Amygdala (tissue), 56 donors: ENCODE results near the gene FFAR4.
"Not testable (repeated sequence)": the region's sequence is repeated elsewhere in the genome, so short reads cannot be mapped to it uniquely, and the experiment has no call there.

Experiments used
- DNase-seq, 56 donors: peaks; one replicate each; lab custom pipeline; 2025; lab: John Stamatoyannopoulos, UW

The FFAR4 gene

DNA sequence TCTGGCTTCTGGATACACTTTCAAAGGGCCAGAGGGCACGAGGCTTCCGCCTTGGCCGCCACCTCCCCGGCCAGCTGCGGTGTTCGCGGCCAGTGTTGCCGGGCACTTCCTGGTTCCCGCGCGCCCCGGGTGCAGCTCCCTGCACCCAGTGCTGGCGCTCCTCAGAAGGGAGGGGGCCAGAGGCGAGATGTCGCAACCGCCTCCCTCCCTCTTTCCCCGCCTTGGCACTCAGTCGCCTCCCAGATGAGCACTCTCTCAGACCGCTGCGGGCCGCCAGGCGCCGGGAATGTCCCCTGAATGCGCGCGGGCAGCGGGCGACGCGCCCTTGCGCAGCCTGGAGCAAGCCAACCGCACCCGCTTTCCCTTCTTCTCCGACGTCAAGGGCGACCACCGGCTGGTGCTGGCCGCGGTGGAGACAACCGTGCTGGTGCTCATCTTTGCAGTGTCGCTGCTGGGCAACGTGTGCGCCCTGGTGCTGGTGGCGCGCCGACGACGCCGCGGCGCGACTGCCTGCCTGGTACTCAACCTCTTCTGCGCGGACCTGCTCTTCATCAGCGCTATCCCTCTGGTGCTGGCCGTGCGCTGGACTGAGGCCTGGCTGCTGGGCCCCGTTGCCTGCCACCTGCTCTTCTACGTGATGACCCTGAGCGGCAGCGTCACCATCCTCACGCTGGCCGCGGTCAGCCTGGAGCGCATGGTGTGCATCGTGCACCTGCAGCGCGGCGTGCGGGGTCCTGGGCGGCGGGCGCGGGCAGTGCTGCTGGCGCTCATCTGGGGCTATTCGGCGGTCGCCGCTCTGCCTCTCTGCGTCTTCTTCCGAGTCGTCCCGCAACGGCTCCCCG lies at the start of gene FFAR4:
FFAR4 (plus strand) TSS at position 231 of the 842 bp plus-strand sequence; CDS start at position 287, 56 bp downstream.
- DNase-seq: peak in 18 of 56 donors; percentile 6 to 61 (median 20)

DNA sequence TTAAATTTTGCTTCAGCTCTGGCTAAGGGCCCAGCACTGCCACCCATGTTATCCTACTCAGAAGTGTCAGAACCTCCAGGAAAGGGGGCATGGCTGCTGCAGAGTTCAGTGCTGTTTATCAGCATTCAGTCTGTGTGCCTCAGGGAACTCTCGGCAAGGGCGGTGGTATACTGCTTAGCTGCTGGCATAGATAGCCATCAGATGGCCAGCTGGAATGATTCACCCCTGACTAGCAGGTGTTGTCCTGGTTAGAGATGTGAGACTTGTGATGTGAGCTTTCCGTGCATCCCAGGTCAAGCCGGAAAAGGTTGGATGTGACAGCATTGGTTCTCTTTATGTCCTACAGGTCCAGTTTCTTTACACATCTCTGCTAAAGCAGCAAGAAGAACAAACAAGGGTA lies 47.9 kb upstream of the FFAR4 start:
- DNase-seq: no peak

DNA sequence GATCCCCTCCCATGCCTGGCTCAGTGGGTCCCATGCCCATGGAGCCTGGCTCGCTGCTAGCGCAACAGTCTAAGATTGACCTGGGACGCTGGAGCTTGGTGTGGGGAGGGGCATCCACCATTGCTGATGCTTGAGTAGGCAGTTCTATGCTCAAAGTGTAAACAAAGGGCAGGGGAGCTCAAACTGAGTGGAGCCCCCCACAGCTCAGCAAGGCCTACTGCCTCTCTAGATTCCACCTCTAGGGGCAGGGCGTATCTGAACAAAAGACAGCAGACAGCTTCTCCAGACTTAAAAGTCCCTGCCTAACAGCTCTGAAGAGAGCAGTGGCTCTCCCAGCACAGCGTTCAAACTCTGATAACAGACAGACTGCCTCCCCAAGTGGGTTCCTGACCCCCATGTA lies 31.2 kb upstream of the FFAR4 start:
- no peak for DNase-seq

DNA sequence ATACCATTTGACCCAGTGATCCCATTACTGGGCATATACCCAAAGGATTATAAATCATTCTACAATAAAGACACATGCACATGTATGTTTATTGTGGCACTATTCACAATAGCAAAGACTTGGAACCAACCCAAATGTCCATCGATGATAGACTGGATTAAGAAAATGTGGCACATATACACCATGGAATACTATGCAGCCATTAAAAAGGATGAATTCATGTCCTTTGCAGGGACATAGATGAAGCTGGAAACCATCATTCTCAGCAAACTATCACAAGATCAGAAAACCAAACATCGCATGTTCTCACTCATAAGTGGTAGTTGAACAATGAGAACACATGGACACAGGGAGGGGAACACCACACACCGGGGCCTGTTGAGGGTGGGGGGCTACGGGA lies 25.6 kb upstream of the FFAR4 start:
- not testable (repeated sequence) for DNase-seq

DNA sequence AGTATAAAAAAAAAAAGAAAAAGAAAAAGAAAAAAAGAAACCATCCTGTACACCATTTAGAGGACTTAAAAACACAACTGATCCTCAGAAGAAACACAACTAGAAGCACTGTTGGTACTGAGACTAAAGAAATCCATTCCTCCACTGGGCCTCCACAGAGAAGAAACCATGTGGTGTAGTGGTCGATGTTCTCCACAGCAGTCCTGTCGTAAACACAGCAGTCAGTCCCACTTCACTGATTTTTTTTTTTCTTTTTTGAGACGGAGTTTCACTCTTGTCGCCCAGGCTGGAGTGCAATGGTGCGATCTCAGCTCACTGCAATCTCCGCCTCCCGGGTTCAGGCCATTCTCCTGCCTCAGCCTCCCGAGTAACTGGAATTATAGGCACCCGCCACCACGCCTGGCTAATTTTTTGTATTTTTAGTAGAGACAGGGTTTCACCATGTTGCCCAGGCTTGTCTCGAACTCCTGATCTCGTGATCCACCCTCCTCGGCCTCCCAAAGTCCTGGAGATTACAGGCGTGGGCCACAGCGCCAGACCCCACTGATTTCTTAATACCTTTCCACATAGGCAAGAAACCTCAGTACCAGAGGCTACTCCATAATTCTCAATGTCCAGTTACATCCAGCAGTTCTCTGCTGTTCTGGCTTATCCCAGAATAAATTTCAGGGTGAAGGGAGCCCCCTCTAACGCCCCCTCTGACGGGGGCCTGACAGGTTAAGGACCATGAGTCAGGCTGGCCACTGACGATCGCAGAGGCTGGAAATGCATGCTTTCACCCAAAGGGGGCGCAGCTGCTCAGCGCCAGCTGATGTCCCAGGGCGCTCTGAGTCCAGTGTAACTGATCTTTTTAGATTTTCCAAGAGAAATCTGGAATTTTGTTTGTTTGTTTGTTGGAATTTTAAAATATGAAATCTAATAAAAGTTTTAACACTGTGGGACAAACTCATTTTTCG lies 24.8 kb upstream of the FFAR4 start:
- peak in 7 of 56 donors; percentile 1 to 15 (median 5) for DNase-seq

DNA sequence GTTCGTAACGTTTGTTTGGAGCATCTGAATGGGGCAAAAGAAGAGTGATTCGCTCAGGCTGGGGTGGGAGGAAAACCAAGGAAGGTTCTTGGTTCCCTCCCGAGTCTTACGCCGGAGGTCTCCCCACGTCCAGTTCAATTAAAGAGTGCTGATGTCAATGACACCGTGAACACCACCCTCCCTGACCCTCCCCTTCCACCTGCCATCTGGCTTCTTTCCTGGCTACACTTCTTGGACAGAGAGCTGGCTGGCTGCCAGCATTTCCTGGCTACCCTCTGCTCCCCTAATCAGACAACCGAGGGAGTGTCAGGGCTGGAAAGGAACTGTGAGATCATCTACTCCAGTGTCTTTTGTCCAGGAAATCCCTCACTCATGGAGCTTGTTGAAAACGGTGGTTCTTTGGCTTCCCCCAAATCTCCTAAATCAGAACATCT lies 24.1 kb upstream of the FFAR4 start:
- DNase-seq: peak in 1 of 56 donors; percentile 37

DNA sequence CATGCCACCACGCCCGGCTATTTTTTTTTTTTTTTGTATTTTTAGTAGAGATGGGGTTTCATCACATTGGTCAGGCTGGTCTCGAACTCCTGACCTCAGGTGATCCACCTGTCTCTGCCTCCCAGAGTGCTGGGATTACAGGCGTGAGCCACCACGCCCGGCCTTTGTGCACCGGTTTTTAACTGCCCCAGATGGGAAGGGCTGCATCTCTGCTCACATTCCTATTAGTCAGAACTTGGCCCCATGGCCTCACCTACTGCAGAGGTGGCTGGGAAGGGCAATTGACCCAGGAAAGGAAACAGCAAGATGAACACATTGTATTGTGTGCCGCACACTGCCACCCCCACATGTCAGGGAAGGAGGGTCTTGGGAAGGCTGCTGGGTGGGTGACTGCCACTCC lies 19.5 kb upstream of the FFAR4 start:
- not testable (repeated sequence) for DNase-seq

DNA sequence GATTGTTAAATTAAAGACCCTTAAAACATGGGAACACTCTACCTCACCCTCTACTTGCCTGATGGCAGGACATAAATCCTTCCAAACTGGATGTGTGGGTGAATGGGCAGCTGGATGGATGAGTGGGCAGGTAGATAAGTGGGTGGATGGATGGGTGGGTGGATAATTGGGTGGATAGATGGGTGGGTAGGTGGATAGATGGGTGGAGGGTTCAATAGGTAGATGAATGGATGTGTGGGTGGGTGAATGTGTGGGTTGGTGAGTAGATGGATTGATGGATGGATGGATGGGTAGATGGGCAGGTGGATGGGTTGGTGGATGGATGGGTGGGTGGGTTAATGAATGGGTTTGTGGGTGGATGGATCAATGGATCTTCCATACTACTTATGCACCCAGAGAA lies 18.9 kb upstream of the FFAR4 start:
- no peak for DNase-seq

DNA sequence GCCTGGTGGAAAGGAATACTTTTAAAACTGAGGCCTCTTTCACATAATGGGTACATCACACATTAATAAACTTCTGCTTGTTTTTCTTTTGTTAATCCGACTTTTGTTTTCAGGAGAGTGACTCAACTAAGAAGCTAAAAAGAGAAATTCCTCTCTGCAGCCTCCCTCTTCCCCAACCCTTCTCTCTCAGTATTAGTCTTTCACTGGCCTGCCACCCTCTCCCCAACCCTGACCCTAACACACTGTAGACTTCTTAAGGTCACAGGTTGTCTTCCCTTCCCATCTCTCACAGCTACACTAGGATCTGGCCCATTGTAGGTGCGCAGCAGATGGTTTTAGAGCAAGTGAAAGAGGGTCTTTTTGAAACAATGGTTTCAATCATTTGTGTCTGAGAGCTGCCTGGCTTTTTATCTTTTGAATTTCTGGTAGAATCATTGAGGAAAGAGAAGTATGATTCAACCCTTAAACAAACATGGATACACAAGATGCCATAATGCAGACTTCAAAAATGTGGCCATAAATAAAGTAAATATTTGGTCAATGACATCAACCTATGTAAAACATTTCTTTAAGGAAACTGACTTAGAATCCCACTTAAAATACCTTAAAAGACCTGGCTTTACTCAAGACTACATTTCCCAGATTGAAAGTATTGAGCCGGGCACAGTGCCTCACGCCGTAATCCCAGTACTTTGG lies 17.9 kb upstream of the FFAR4 start:
- no peak for DNase-seq

DNA sequence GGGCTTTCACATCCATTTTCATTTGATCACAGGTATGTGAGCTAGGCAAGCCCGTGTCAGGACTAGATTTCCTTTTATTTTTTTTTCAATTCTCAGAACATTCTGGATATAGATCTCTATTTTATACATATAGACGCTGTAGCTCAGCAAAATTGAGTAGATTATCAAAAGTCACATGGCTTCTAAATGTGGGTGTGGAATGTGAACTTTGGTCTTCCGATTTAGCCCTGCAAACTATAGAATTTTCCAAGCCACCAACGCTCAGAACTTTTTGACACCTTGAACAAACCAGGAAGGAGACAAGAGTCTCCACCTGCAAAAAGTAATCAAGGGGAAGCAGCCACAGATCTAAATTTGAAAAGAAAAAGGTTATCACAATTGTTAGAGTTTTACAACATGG lies 15.9 kb upstream of the FFAR4 start:
- no peak for DNase-seq

DNA sequence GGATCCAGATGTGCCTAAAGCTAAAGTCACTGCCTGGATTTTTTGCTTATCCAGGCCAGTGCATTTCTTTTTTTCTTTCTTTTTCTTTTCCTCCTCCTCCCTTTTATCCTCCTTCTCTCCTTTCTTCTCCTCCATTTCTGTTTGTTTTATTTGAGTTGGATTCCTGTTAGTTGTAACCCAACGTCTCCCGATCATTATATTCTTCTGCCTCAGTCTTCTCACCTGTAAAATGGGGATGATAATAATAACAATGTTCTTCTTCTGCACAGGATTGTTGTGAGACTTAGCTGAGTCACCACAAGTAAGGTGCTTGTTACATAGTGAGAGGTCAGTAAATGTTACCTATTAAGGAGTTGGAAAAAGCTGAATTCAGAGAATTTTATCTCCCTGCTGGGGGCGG lies 13.7 kb upstream of the FFAR4 start:
- no peak for DNase-seq

DNA sequence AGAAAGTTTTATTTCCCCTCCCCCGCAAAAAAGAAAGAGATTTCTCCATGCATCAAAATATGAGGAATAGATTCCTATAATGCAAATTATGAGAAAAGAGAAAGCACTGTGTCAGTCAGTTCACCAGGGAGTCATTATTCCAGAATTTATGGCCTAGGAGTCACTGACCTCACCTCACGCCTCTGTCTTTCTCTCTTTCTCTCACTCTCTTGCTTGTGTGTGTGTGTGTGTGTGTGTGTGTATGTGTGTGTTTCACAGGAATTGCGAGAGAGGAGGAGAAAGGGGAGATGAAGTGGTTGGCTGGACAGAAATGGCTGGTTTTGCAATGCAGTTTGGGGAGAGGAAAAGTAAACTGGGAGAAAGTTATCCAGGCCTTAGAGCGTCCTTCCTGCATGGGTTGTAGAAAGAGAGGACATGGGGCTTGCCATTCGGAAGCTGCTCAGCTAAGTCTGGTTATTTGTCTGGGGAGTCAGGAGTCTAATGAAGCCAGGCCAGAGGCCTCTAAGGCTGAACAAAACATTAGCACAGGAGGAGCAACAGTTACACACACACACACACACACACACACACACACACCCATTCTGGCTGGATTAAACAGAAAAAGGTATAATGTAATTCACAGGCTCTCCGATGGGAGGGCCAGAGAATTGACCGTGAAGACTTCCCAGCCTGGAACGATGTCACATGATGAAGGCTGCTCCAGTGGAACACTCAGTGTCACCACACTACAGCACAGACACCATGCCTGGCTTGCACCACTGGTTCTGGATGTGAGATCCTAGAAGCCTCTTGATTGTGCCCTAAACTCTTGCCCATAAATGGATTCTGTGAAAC lies 12.8 kb upstream of the FFAR4 start:
- no peak for DNase-seq

DNA sequence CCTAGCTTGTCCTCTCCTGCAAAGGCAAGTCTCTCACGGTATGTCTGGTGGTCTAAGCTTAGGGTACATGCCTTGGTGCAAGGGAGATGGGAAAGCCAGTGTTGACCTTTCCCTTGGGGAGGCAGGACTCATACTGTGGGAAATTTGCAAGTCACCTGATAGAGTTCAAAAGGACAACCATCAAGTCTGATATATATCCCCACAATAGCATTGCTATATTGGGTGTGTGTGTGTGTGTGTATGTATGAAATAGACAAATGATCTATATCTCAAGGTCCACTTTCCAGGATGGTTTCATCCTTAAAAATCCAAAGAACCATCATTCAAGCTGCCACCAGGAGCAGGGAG lies 12.2 kb upstream of the FFAR4 start:
- DNase-seq: no peak

DNA sequence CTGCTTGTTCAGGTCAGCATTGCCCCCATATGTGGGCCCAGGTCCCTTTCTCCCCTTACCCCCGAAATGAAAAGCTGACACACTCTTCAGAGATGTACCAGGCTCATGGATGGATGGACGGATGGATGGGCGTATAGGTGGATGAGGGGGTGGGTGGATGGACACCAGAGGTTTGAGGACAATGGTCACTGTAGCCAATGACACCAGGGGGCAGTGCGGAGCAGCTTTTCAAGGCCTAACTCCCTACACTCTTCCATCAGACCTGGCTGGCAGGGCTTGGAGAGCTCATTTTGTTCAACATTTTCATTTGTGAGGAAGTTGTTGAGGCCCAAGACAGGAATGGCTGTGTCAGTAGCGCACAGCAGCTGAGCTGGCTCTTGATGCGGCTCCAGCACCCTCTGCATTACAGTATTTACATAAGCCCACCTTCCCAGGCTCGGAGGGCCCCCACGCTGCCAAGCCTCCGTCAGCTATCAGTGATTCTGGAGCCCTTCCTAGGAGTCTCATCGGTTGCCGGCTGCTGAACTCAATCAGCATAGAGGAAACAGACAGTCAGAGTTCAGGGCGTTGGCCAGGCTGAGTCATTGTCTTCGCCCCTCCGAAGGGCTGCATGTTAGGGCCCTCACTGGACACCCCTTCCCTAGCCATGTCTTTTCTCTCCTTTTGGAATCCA lies 11.6 kb upstream of the FFAR4 start:
- peak in 30 of 56 donors; percentile 12 to 67 (median 30) for DNase-seq

DNA sequence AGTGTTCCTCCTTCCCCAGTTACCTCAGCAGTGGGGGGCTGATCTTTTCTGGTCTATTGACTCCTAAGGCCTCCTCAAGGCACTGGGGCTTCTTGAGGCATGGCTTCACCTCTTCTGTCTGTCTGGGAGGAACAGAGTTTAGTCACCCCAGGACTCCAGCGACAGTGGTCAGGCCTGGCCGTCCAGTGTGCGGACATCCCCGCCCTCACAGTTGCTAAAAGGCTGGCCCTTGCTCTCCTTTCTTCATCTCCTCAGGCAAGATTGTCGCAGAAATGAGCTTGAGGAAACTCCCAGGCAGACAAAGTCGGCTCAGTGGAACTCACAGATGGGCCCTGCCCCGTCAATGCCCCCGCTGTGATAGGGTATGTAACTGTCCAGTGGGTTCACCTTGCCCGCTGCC lies 7.0 kb upstream of the FFAR4 start:
- DNase-seq: no peak

DNA sequence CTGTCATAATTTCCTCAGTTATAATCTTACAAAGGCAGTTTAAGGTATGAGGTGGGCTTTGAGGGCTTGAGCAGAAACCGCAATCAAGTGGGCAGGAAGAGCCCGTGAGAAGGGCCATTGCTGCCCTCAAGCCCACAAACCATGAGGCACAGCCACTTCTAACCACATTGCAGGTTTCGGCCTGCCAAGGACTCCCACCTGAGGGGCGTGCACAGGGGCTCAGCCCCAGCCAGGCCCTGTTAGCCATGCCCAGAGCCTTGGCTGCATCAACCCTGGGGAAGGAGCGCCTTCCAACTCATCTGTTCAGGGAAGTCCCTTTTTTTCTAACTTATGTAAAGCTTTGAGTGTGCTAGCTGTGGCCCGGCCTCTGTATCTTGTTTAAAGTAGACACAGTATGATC lies 5.9 kb upstream of the FFAR4 start:
- no peak for DNase-seq

DNA sequence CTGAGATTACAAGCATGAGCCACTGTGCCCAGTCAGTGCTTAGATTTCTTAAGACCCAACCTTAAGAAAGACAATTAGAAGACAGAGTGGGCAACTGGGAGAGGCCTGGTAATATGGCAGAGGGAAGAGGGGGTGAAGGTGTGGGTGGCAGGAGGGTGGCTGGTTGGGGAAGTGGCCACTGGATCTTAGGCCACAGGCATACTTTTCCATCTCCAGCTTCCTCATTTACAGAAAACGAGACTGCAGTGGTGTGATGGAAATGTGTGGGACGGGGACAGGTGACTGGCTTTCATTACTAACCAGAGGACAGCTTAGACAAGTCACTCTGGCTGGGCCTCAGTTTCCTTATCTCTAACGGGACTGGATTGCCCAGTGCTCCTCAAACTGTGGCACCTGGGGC lies 1.0 kb upstream of the FFAR4 start:
- no peak for DNase-seq

DNA sequence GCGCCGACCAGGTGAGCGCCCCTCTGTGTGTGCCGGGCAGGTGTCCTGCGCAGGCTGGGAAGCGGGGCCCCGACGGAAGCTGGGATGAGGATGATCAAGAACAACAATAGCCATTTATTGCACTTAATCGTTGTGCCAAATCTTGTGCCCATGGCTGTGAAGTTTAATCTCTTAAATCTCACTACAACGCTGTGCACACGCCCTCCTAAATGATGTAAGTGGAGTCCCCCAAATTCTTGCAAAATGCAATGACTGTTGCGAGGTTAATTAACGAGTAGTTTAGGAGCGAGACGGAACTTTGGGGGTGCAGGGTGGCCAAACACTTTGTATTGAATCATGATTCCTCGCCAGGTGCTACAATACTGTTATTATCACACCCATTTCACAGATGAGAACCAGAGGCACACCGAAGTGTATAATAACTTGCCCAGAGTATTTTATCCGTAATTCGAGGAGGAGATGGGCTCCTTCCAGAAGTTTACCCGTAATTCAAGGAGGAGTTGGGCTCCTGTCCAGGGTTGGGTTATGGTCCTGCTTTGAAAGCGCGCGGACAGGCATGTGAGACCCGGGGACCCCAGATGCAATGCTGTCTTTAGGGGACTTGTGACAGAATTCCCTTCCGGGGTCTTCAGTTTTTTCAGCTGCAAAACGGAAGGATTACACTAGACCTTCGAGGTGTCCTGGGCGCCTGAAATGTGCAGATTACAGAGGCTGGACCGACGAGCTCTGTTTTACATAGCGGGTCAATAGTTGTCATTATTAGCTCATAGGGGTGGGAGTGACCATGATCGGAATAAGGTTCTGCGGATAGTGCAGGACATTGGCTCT lies 1.0 kb downstream of the FFAR4 start:
- DNase-seq: no peak

DNA sequence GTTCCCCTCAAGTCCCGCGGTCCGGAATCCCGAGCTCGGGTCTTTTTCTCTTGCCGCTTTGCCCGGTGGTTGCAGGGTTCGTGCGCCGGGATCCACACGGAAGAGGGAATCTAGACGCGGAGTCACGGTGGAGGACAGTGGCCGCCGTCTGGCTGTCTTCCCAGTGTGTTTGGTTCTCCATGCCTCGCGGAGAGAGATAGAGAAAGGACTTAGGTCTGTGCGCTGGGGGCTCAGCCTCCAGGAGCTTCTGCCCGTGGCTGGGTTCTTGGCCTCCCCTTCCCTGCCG lies 1.6 kb downstream of the FFAR4 start:
- peak in 1 of 56 donors; percentile 11 for DNase-seq
